Liver (tissue), 9 donors: ENCODE measurements around the gene GAPDH. TPM values are rescaled to one million over a fixed set of nuclear protein-coding genes. Genes with fewer than 3 reads are reported as not detected.

Experiments used
- DNase-seq: peaks from one replicate; pipeline ENCODE4 v3.0.0-alpha.2; 2017; ENCODE audit warnings: low spot score
- H3K27ac ChIP-seq, 2 donors: one replicate each; pipeline ENCODE4 v1.7.0; 2013; ENCODE audit warnings: inconsistent platforms in 2 of 2, low read length in 2 of 2, control low read depth in 1 of 2, low read depth in 1 of 2, mild to moderate bottlenecking in 1 of 2
- H3K27me3 ChIP-seq, 4 donors: one replicate each; pipeline versions ENCODE4 v1.6.1 to v1.7.0; 2013; ENCODE audit warnings: low read length in 3 of 4, inconsistent platforms in 1 of 4, mild to moderate bottlenecking in 1 of 4, moderate library complexity in 1 of 4; ENCODE audit not compliant: control insufficient read depth in 4 of 4, insufficient read depth in 4 of 4
- H3K36me3 ChIP-seq, 4 donors: one replicate each; pipeline versions ENCODE4 v1.6.1 to v1.7.0; 2013; ENCODE audit warnings: low read length in 3 of 4, mild to moderate bottlenecking in 3 of 4, low read depth in 1 of 4, moderate library complexity in 1 of 4; ENCODE audit not compliant: control insufficient read depth in 4 of 4, insufficient read depth in 3 of 4
- H3K4me1 ChIP-seq, 4 donors: one replicate each; pipeline versions ENCODE4 v1.6.1 to v1.7.0; 2013; ENCODE audit warnings: low read length in 3 of 4, mild to moderate bottlenecking in 3 of 4, moderate library complexity in 1 of 4; ENCODE audit not compliant: control insufficient read depth in 4 of 4, insufficient read depth in 4 of 4
- H3K4me3 ChIP-seq, 3 donors: one replicate each; pipeline versions ENCODE4 v1.6.1 to v1.7.0; 2013; ENCODE audit warnings: low read length in 3 of 3, control low read depth in 1 of 3, low read depth in 1 of 3, mild to moderate bottlenecking in 1 of 3
- H3K9ac ChIP-seq, 2 donors: one replicate each; pipeline ENCODE4 v1.7.0; 2013; ENCODE audit warnings: low read length in 2 of 2, mild to moderate bottlenecking in 2 of 2, moderate library complexity in 2 of 2, control low read depth in 1 of 2, low read depth in 1 of 2
- H3K9me3 ChIP-seq, 4 donors: one replicate each; pipeline versions ENCODE4 v1.6.1 to v1.7.0; 2013; ENCODE audit warnings: low read length in 3 of 4; ENCODE audit not compliant: control insufficient read depth in 4 of 4
- ATF3 ChIP-seq: IDR thresholded peaks from 2 replicates; pipeline ENCODE4 v1.6.1; 2016; ENCODE audit warnings: antibody characterized with exemption
- CTCF ChIP-seq: fragments of 150-350 bp; IDR thresholded peaks from 2 replicates; pipeline ENCODE4 v1.5.1; 2017; ENCODE audit warnings: improper control_type of control experiment, low read depth, low read length; ENCODE audit not compliant: missing input control
- EGR1 ChIP-seq, 2 donors: IDR thresholded peaks; 2 replicates each; pipeline ENCODE4 v1.6.1; 2016 to 2018; ENCODE audit warnings: antibody characterized with exemption in 2 of 2, low read depth in 2 of 2
- FOXA1 ChIP-seq: IDR thresholded peaks from 2 replicates; pipeline ENCODE4 v1.6.1; 2016; ENCODE audit warnings: antibody characterized with exemption
- FOXA2 ChIP-seq: IDR thresholded peaks from 2 replicates; pipeline ENCODE4 v1.6.1; 2016; ENCODE audit warnings: antibody characterized with exemption
- GABPA ChIP-seq, 2 donors: IDR thresholded peaks in 1 of 2; conservative IDR thresholded peaks in 1 of 2; 2 replicates each; pipeline ENCODE4 v1.6.1; 2016; ENCODE audit warnings: antibody characterized with exemption in 2 of 2, mild to moderate bottlenecking in 1 of 2, moderate library complexity in 1 of 2
- HNF4A ChIP-seq, 2 donors: conservative IDR thresholded peaks; 2 replicates each; pipeline ENCODE4 v1.6.1; 2016; ENCODE audit warnings: antibody characterized with exemption in 2 of 2, mild to moderate bottlenecking in 2 of 2
- HNF4G ChIP-seq: IDR thresholded peaks from 2 replicates; pipeline ENCODE4 v1.6.1; 2016; ENCODE audit warnings: antibody characterized with exemption
- JUND ChIP-seq, 2 donors: IDR thresholded peaks; 2 replicates each; pipeline ENCODE4 v1.6.1; 2016; ENCODE audit warnings: antibody characterized with exemption in 2 of 2
- NR2F2 ChIP-seq: IDR thresholded peaks from 2 replicates; pipeline ENCODE4 v1.6.1; 2016; ENCODE audit warnings: antibody characterized with exemption
- RAD21 ChIP-seq, 2 donors: IDR thresholded peaks; 2 replicates each; pipeline ENCODE4 v1.6.1; 2016; ENCODE audit warnings: antibody characterized with exemption in 2 of 2, mild to moderate bottlenecking in 2 of 2
- REST ChIP-seq: IDR thresholded peaks from 2 replicates; pipeline ENCODE4 v1.6.1; 2016; ENCODE audit warnings: antibody characterized with exemption, mild to moderate bottlenecking
- RXRA ChIP-seq, 2 donors: IDR thresholded peaks; 2 replicates each; pipeline ENCODE4 v1.6.1; 2017 to 2018; ENCODE audit warnings: antibody characterized with exemption in 2 of 2, mild to moderate bottlenecking in 1 of 2
- SP1 ChIP-seq: IDR thresholded peaks from 2 replicates; pipeline ENCODE4 v1.6.1; 2018; ENCODE audit warnings: antibody characterized with exemption, mild to moderate bottlenecking
- TAF1 ChIP-seq: conservative IDR thresholded peaks from 2 replicates; pipeline ENCODE4 v1.6.1; 2016; ENCODE audit warnings: antibody characterized with exemption, mild to moderate bottlenecking
- YY1 ChIP-seq: IDR thresholded peaks from 2 replicates; pipeline ENCODE4 v1.6.1; 2016; ENCODE audit warnings: antibody characterized with exemption, mild to moderate bottlenecking
- ZBTB33 ChIP-seq: IDR thresholded peaks from 2 replicates; pipeline ENCODE4 v1.6.1; 2016; ENCODE audit warnings: antibody characterized with exemption
- WGBS: extraction: QIAGEN DNeasy Blood & Tissue Kit; methylation state at CpG from one replicate; pipeline ENCODE4 v1.1.7; 2013; 5-methylcytosine and 5-hydroxymethylcytosine counted together
- polyA plus RNA-seq, 2 donors: library from polyadenylated mRNA; stranded (reverse) in 1 of 2; unstranded in 1 of 2; fragments of 200-250 nt in 1 of 2; fragments of >200 nt in 1 of 2; fragmentation: Nextera tagmentation in 1 of 2; extraction: Ambion mirVana in 1 of 2; gene quantifications; one replicate each; pipeline versions ENCODE4 v1.2.1 to v1.2.3, GENCODE V29; 2013 to 2015
- total RNA-seq, 2 donors: library from RNA; depleted of rRNA; stranded (reverse); fragments of >200 nt; gene quantifications; one replicate each; pipeline ENCODE4 v1.2.3, GENCODE V29; 2014
- donor health status: healthy.
- donor health status: healthy.
- donor health status: healthy.
- donor health status: healthy.
- donor health status: healthy.

The GAPDH gene
- total and polyA plus RNA-seq, 4 donors = 1,234 to 2,082 (median 1,344) TPM

GRCh38 chr12:6574576-6575295, 40.4 kb downstream of the GAPDH start:
- Histone ChIP-seq H3K27me3 (no peaks in the 10 kb centered on the region), H3K27ac (no peak overlapping the region), H3K9ac (no peak overlapping the region), H3K4me3 (no peak overlapping the region), H3K9me3 (no peaks in the 10 kb centered on the region), H3K4me1 (no peaks in the 10 kb centered on the region), H3K36me3 (peaks cover 32 to 75% (median 70%) of the 10 kb centered on the region in 4 donors)
- TF ChIP-seq REST = no peak
- TF ChIP-seq ZBTB33 = no peak
- TF ChIP-seq HNF4G = no peak
- no peak for TF ChIP-seq TAF1
- no peak for TF ChIP-seq HNF4A (conservative IDR thresholded peaks at IDR 0.05)
- TF ChIP-seq SP1 = no peak
- no peak for TF ChIP-seq NR2F2
- no peak for TF ChIP-seq RXRA (IDR thresholded peaks at IDR 0.05)
- WGBS = 91% methylated on average over 4 of the region's 4 CpGs
- DNase-seq = no peak

GRCh38 chr12:6575648-6576047, 41.3 kb downstream of the GAPDH start:
- WGBS = 75% methylated on average over 8 of the region's 8 CpGs
- DNase-seq = no peak
- H3K4me1 ChIP-seq = no peaks in the 10 kb centered on the region
- H3K27me3 ChIP-seq = no peaks in the 10 kb centered on the region
- H3K27ac ChIP-seq = no peak overlapping the region
- H3K9ac ChIP-seq = no peak overlapping the region
- peaks cover 34 to 79% (median 68%) of the 10 kb centered on the region in 4 donors for H3K36me3 ChIP-seq
- no peaks in the 10 kb centered on the region for H3K9me3 ChIP-seq
- H3K4me3 ChIP-seq = no peak overlapping the region
- TF ChIP-seq HNF4G = no peak
- TF ChIP-seq JUND (IDR thresholded peaks at IDR 0.05) = no peak
- no peak for TF ChIP-seq ZBTB33
- TF ChIP-seq NR2F2 = no peak
- TF ChIP-seq HNF4A (conservative IDR thresholded peaks at IDR 0.05) = no peak
- TF ChIP-seq TAF1 = no peak
- no peak for TF ChIP-seq EGR1 (IDR thresholded peaks at IDR 0.05; ENCODE audit: low read depth in 2 of 2)
- TF ChIP-seq RXRA (IDR thresholded peaks at IDR 0.05) = no peak
- TF ChIP-seq YY1 = no peak
- TF ChIP-seq GABPA (IDR thresholded peaks at IDR 0.05 in 1 of 2, conservative IDR thresholded peaks at IDR 0.05 in 1 of 2) = no peak
- TF ChIP-seq CTCF = no peak
- no peak for TF ChIP-seq RAD21 (IDR thresholded peaks at IDR 0.05)
- no peak for TF ChIP-seq FOXA2
- TF ChIP-seq FOXA1 = no peak
- TF ChIP-seq ATF3 = no peak
